Measurements from ENCODE around the gene POTEM.
"Not testable (repeated sequence)": the region's sequence is repeated elsewhere in the genome, so short reads cannot be mapped to it uniquely, and the experiment has no call there.

The POTEM gene

GRCh38 chr14:19038060-19038664, 70.9 kb downstream of the POTEM start:
- not testable (repeated sequence) for DNase-seq

DNA sequence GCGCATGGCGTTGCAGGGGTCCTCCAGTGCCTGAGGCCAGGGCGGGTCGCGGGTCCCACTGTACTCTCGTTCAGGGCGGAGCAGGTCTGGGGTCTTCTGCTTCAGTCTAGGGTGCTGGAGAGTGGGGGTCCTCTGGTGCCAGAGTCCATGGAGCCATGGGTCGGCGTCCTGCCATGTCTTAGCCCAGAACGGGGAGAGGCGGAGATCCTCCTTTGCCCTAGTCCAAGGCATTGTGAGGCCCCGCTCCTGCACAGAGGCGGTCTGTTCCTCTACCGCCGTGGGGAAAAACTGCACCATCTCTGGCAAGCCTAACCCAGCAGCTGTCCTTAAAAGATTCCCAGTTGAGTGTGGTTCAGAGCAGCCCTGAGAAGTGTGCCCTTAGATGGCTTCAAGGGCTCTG, 71.6 kb downstream of the POTEM start:
- not testable (repeated sequence) for DNase-seq

- DNase-seq, result not testable (repeated sequence)
Measured at GRCh38 chr14:19043384-19043783, 76.2 kb downstream of the POTEM start.

All from stimulated activated CD4-positive, alpha-beta T cell treated with anti-CD3 and anti-CD28 coated beads, Interleukin-12 subunit alpha, Interleukin-12 subunit beta, amount 100 ng/mL, for 4 hours (primary cell).